Globus pallidus (tissue), 1 donor: ENCODE results near the gene MFSD2A.
"Not testable (repeated sequence)": the region's sequence is repeated elsewhere in the genome, so short reads cannot be mapped to it uniquely, and the experiment has no call there.

ENCODE experiments used
- DNase-seq: peaks from one replicate; pipeline ENCODE4 v3.0.0-alpha.2; 2015; ENCODE audit warnings: low spot score

Gene MFSD2A

GRCh38 chr1:39940980-39941871 lies 13.7 kb upstream of the MFSD2A start:
- DNase-seq, result no peak

GRCh38 chr1:39943471-39944290 lies 11.3 kb upstream of the MFSD2A start:
- no peak for DNase-seq

GRCh38 chr1:39944410-39945112 lies 10.4 kb upstream of the MFSD2A start:
- DNase-seq, result no peak

GRCh38 chr1:39946216-39946615 lies 8.7 kb upstream of the MFSD2A start:
- no peak for DNase-seq

- no peak for DNase-seq
These were observed 7.7 kb upstream of the MFSD2A start for GRCh38 chr1:39947260-39947659.

- DNase-seq, result no peak
These were observed 5.1 kb upstream of the MFSD2A start for GRCh38 chr1:39949891-39950290.

- no peak for DNase-seq
These were observed 3.0 kb upstream of the MFSD2A start for GRCh38 chr1:39951926-39952325.

GRCh38 chr1:39952359-39953110 lies 2.4 kb upstream of the MFSD2A start:
- DNase-seq, result peak; percentile 93

GRCh38 chr1:39954324-39954869 lies 548 bp upstream of the MFSD2A start:
- DNase-seq, result peak; percentile 20

GRCh38 chr1:39955547-39956539 lies 898 bp downstream of the MFSD2A start:
- DNase-seq, result peak; percentile 20

GRCh38 chr1:39957299-39958015 lies 2.5 kb downstream of the MFSD2A start:
- no peak for DNase-seq

GRCh38 chr1:39958403-39959200 lies 3.7 kb downstream of the MFSD2A start:
- peak; percentile 32 for DNase-seq

GRCh38 chr1:39959651-39960333 lies 4.8 kb downstream of the MFSD2A start:
- no peak for DNase-seq

- peak; percentile 35 for DNase-seq
These were observed 5.5 kb downstream of the MFSD2A start for GRCh38 chr1:39960431-39960958.

- no peak for DNase-seq
These were observed 7.5 kb downstream of the MFSD2A start for GRCh38 chr1:39962450-39962825.

- DNase-seq, result not testable (repeated sequence)
These were observed 8.0 kb downstream of the MFSD2A start for GRCh38 chr1:39962964-39963363.

GRCh38 chr1:39964552-39964951 lies 9.6 kb downstream of the MFSD2A start:
- DNase-seq, result no peak

GRCh38 chr1:39965044-39965443 lies 10.1 kb downstream of the MFSD2A start:
- DNase-seq, result no peak
